K562 (cell line): ENCODE results near the gene LRRTM3. TPM values are rescaled to one million over a fixed set of nuclear protein-coding genes. Genes with fewer than 3 reads are reported as not detected.

Experiments
- ATAC-seq: fragments of 200-7000 bp; cut with Tn5 transposase; 3 replicates; pipeline ENCODE4 v1.9.1; 2020; ENCODE audit warnings: moderate library complexity
- BruUV-seq: library from RNA; stranded (reverse); fragments of 400-500 nt; replicated peaks from 2 replicates; lab custom pipeline; 2021; lab: Mats Ljungman, UMichigan
- CTCF ChIA-PET: fragments of 300-600 bp; formaldehyde crosslinking; extraction: SDS; loops from one replicate; lab custom pipeline; 2021; ENCODE audit warnings: low intra/inter-chr PET ratio; lab: Yijun Ruan, JAX
- POLR2A ChIA-PET: fragments of 300-600, 350-650 bp; sonication (Branson Sonifier 250); formaldehyde crosslinking; extraction: SDS; loops from one replicate; lab custom pipeline; 2021; ENCODE audit warnings: antibody characterized with exemption, inconsistent platforms; lab: Yijun Ruan, JAX
- DNase-seq, 4 experiments: peaks; one replicate each; pipeline versions ENCODE4 v3.0.0 to v3.0.0-alpha.2; 2011 to 2018; ENCODE audit warnings: low spot score in 3 of 4, mixed read lengths in 3 of 4; ENCODE audit errors: extremely low read depth in 1 of 4
- FAIRE-seq: peaks from 2 replicates; lab custom pipeline; 2011; peaks lifted over from hg19 to GRCh38; lab: Jason Lieb, UNC
- H2AFZ ChIP-seq: 2 replicates; pipeline ENCODE4 v1.6.0; 2011; ENCODE audit warnings: low read depth, low read length, control low read depth, inconsistent platforms
- H3K27ac ChIP-seq: fragments of 200-600 bp; 3 replicates; pipeline ENCODE4 v1.8.0; 2011; ENCODE audit warnings: low read depth, mild to moderate bottlenecking, control low read depth, inconsistent platforms, low read length, moderate library complexity, mixed read lengths; ENCODE audit errors: extremely low read depth
- H3K27me3 ChIP-seq, 2 experiments: fragments of 300-600 bp in 1 of 2; 2 replicates in 1 of 2; 3 replicates in 1 of 2; pipeline versions ENCODE4 v1.6.0 to v1.8.0; 2011; ENCODE audit warnings: inconsistent platforms in 2 of 2, low read length in 2 of 2, mild to moderate bottlenecking in 1 of 2, mixed read lengths in 1 of 2, moderate library complexity in 1 of 2; ENCODE audit not compliant: control insufficient read depth in 2 of 2, insufficient read depth in 2 of 2
- H3K36me3 ChIP-seq: fragments of 300-600 bp; 3 replicates; pipeline ENCODE4 v1.8.0; 2011; ENCODE audit warnings: mild to moderate bottlenecking, low read length, inconsistent platforms; ENCODE audit not compliant: control insufficient read depth, insufficient read depth
- H3K4me1 ChIP-seq, 2 experiments: fragments of 200-600 bp in 1 of 2; replicated peaks in 1 of 2; 2 replicates in 1 of 2; 3 replicates in 1 of 2; pipeline versions ENCODE4 v1.5.1 to v1.8.0; 2011; ENCODE audit warnings: inconsistent platforms in 2 of 2, low read length in 2 of 2, mild to moderate bottlenecking in 1 of 2, mixed read lengths in 1 of 2, moderate library complexity in 1 of 2; ENCODE audit not compliant: control insufficient read depth in 2 of 2, insufficient read depth in 2 of 2
- H3K4me2 ChIP-seq: 2 replicates; pipeline ENCODE4 v1.6.1; 2011; ENCODE audit warnings: low read length, control low read depth, inconsistent platforms, mixed read lengths; ENCODE audit not compliant: insufficient read depth
- H3K4me3 ChIP-seq: fragments of 200-600 bp; sonication (generic), shearing (Covaris generic); 2 replicates; pipeline ENCODE4 v1.5.1; 2016; ENCODE audit warnings: control low read depth, inconsistent platforms
- H3K79me2 ChIP-seq: fragments of 200-600 bp; 3 replicates; pipeline ENCODE4 v1.8.0; 2011; ENCODE audit warnings: low read length, inconsistent platforms; ENCODE audit not compliant: control insufficient read depth, insufficient read depth
- H3K9ac ChIP-seq, 2 experiments: 2 replicates each; pipeline versions ENCODE4 v1.6.0 to v1.6.1; 2011; ENCODE audit warnings: low read depth in 2 of 2, low read length in 2 of 2, control low read depth in 1 of 2, inconsistent platforms in 1 of 2, mild to moderate bottlenecking in 1 of 2, mixed read lengths in 1 of 2; ENCODE audit not compliant: insufficient read depth in 1 of 2
- H3K9me1 ChIP-seq: one replicate; pipeline ENCODE4 v1.6.0; 2011; ENCODE audit warnings: inconsistent platforms, mild to moderate bottlenecking, low read length, moderate library complexity; ENCODE audit not compliant: control insufficient read depth, insufficient read depth
- H3K9me3 ChIP-seq: replicated peaks from 2 replicates; pipeline ENCODE4 v1.5.1; 2011; ENCODE audit warnings: low read depth, low read length, inconsistent platforms; ENCODE audit not compliant: control insufficient read depth, insufficient read depth
- H4K20me1 ChIP-seq: replicated peaks from 2 replicates; pipeline ENCODE4 v1.6.1; 2011; ENCODE audit warnings: low read length, inconsistent platforms, mixed read lengths; ENCODE audit not compliant: control insufficient read depth, insufficient read depth
- CREM ChIP-seq: IDR thresholded peaks from 2 replicates; pipeline ENCODE4 v1.6.1; 2014; ENCODE audit warnings: antibody characterized with exemption, low read depth
- EP300 ChIP-seq: IDR thresholded peaks from 2 replicates; pipeline ENCODE4 v1.6.1; 2012; ENCODE audit warnings: low read length, improper control_type of control experiment
- FOXJ3 ChIP-seq: sonication (generic); formaldehyde crosslinking; IDR thresholded peaks from 2 replicates; pipeline ENCODE4 v1.4.0; 2020; ENCODE audit warnings: mild to moderate bottlenecking, missing genetic modification reagents
- MYC ChIP-seq, 2 experiments: fragments of 250-450 bp in 1 of 2; sonication (Bioruptor Pico) in 1 of 2; IDR thresholded peaks; 2 replicates each; pipeline versions ENCODE4 v1.5.1 to v1.6.1; 2012 to 2021; ENCODE audit warnings: low read depth in 2 of 2, borderline replicate concordance in 1 of 2, improper control_type of control experiment in 1 of 2, low read length in 1 of 2, mild to moderate bottlenecking in 1 of 2, moderate library complexity in 1 of 2
- NRF1 ChIP-seq, 2 experiments: fragments of 450-650 bp; IDR thresholded peaks in 1 of 2; conservative IDR thresholded peaks in 1 of 2; 2 replicates each; pipeline ENCODE4 v1.6.1; 2014; ENCODE audit warnings: mild to moderate bottlenecking in 2 of 2
- TCF3 ChIP-seq: sonication (generic); formaldehyde crosslinking; IDR thresholded peaks from 2 replicates; pipeline ENCODE4 v1.4.0; 2020; ENCODE audit warnings: mild to moderate bottlenecking, missing genetic modification reagents
- ZNF212 ChIP-seq: fragments of 450-650 bp; formaldehyde crosslinking; IDR thresholded peaks from 2 replicates; pipeline ENCODE4 v1.4.0; 2020; ENCODE audit warnings: mild to moderate bottlenecking
- ZNF561 ChIP-seq: fragments of 450-650 bp; formaldehyde crosslinking; conservative IDR thresholded peaks from 2 replicates; pipeline ENCODE4 v1.4.0; 2020; ENCODE audit warnings: mild to moderate bottlenecking, moderate library complexity
- ZSCAN32 ChIP-seq: fragments of 450-650 bp; formaldehyde crosslinking; IDR thresholded peaks from 2 replicates; pipeline ENCODE4 v1.4.0; 2020; ENCODE audit warnings: mild to moderate bottlenecking, moderate library complexity
- WGBS: fragments of 100-300 bp; shearing (Covaris generic); methylation state at CpG from one replicate; pipeline ENCODE4 v1.1.6; 2016; ENCODE audit warnings: low coverage, mixed read lengths; ENCODE audit not compliant: insufficient coverage; ENCODE audit errors: missing lambda C conversion rate; 5-methylcytosine and 5-hydroxymethylcytosine counted together
- in situ Hi-C: fragments of 300-500 bp; cut with MboI; formaldehyde crosslinking; loops from 4 replicates; pipeline ENCODE4 v1.15.0; 2018; ENCODE audit warnings: inconsistent platforms, mixed read lengths
- intact Hi-C: fragments of 100-400 bp; cut with micrococcal nuclease; formaldehyde crosslinking; loops from 2 replicates; pipeline ENCODE4 v1.14.2; 2022
- polyA plus RNA-seq, 8 experiments: library from polyadenylated mRNA; depleted of rRNA in 4 of 8; stranded (reverse) in 5 of 8; unstranded in 3 of 8; fragments of >200 nt; fragmentation: Nextera tagmentation in 2 of 8; fragmentation: Illumina TruSeq in 1 of 8; extraction: Ambion mirVana in 2 of 8; extraction: Trizol in 1 of 8; gene quantifications; 2 replicates each; pipeline versions ENCODE4 v1.2.1 to v1.2.3, GENCODE V29; 2011 to 2014; ENCODE audit warnings: inconsistent platforms in 1 of 8, missing spikeins in 1 of 8
- total RNA-seq, 7 experiments: library from RNA; depleted of rRNA in 6 of 7; stranded (reverse); fragments of >200 nt in 6 of 7; fragmentation: Illumina TruSeq in 2 of 7; extraction: Trizol in 2 of 7; gene quantifications; 2 replicates each; pipeline versions ENCODE4 v1.2.1 to v1.2.3, GENCODE V29; 2011 to 2021; ENCODE audit warnings: low replicate concordance in 1 of 7
- TF ChIP-seq, protein P1 (sequence below): sonication (generic); formaldehyde crosslinking; IDR thresholded peaks from 2 replicates; pipeline ENCODE4 v1.8.1; 2022; ENCODE audit warnings: missing genetic modification reagents
- TF ChIP-seq, protein P2 (sequence below): fragments of 450-650 bp; formaldehyde crosslinking; IDR thresholded peaks from 2 replicates; pipeline ENCODE4 v1.4.0; 2020; ENCODE audit warnings: mild to moderate bottlenecking
- TF ChIP-seq, protein P3 (sequence below): sonication (generic); formaldehyde crosslinking; IDR thresholded peaks from 2 replicates; pipeline ENCODE4 v1.8.0; 2023; ENCODE audit warnings: mild to moderate bottlenecking, missing genetic modification reagents
- TF ChIP-seq, protein P4 (sequence below): fragments of 250-450 bp; sonication (Bioruptor Pico); IDR thresholded peaks from 2 replicates; pipeline ENCODE4 v1.4.0; 2020; ENCODE audit warnings: borderline replicate concordance

Gene LRRTM3
- total and polyA plus RNA-seq, 9 of the 15 experiments (the other 6 are each of a cell fraction or from before 2014, with no cell fraction given) = not detected

GRCh38 chr10:67119651-67120050, 193.8 kb downstream of the LRRTM3 start:
- no peak overlapping the region for H3K4me2 ChIP-seq
- H3K27me3 ChIP-seq = no peaks in the 10 kb centered on the region
- in situ Hi-C loops = no loop called here
- H3K9ac ChIP-seq = no peak overlapping the region
- no TSS peak for BruUV-seq
- ChIA-PET POLR2A (no interaction called here), CTCF (no interaction called here)
- no peak overlapping the region for H2AFZ ChIP-seq
- no peaks in the 10 kb centered on the region for H3K79me2 ChIP-seq
- FAIRE-seq (no peak), DNase-seq (no peak), ATAC-seq (no peak)
- WGBS = 0% methylated on average over 1 of the region's 1 CpG
- no peaks in the 10 kb centered on the region for H3K4me1 ChIP-seq
- intact Hi-C loops = no loop called here
- H3K36me3 ChIP-seq = no peaks in the 10 kb centered on the region
- H3K27ac ChIP-seq = no peak overlapping the region
- H4K20me1 ChIP-seq = no peaks in the 10 kb centered on the region
- no peak overlapping the region for H3K4me3 ChIP-seq
- TF ChIP-seq ZNF212 (CRISPR knock-in tag) = no peak
- no peak for TF ChIP-seq EP300
- no peak for TF ChIP-seq MYC (IDR thresholded peaks at IDR 0.05; ENCODE audit: low read depth, low read length)
- TF ChIP-seq MYC (CRISPR knock-in tag; IDR thresholded peaks at IDR 0.05; ENCODE audit: borderline replicate concordance, low read depth) = no peak
- TF ChIP-seq, protein P1, sequence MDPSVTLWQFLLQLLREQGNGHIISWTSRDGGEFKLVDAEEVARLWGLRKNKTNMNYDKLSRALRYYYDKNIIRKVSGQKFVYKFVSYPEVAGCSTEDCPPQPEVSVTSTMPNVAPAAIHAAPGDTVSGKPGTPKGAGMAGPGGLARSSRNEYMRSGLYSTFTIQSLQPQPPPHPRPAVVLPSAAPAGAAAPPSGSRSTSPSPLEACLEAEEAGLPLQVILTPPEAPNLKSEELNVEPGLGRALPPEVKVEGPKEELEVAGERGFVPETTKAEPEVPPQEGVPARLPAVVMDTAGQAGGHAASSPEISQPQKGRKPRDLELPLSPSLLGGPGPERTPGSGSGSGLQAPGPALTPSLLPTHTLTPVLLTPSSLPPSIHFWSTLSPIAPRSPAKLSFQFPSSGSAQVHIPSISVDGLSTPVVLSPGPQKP (CRISPR knock-in tag) = no peak
- TF ChIP-seq ZNF561 (CRISPR knock-in tag) = no peak
- TF ChIP-seq FOXJ3 (CRISPR knock-in tag) = no peak
- no peak for TF ChIP-seq ZSCAN32 (CRISPR knock-in tag)
- no peak for TF ChIP-seq NRF1 (conservative IDR thresholded peaks at IDR 0.05 in 1 of 2, IDR thresholded peaks at IDR 0.05 in 1 of 2)
- TF ChIP-seq, protein P2, sequence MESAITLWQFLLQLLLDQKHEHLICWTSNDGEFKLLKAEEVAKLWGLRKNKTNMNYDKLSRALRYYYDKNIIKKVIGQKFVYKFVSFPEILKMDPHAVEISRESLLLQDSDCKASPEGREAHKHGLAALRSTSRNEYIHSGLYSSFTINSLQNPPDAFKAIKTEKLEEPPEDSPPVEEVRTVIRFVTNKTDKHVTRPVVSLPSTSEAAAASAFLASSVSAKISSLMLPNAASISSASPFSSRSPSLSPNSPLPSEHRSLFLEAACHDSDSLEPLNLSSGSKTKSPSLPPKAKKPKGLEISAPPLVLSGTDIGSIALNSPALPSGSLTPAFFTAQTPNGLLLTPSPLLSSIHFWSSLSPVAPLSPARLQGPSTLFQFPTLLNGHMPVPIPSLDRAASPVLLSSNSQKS (CRISPR knock-in tag) = no peak
- TF ChIP-seq, protein P3, sequence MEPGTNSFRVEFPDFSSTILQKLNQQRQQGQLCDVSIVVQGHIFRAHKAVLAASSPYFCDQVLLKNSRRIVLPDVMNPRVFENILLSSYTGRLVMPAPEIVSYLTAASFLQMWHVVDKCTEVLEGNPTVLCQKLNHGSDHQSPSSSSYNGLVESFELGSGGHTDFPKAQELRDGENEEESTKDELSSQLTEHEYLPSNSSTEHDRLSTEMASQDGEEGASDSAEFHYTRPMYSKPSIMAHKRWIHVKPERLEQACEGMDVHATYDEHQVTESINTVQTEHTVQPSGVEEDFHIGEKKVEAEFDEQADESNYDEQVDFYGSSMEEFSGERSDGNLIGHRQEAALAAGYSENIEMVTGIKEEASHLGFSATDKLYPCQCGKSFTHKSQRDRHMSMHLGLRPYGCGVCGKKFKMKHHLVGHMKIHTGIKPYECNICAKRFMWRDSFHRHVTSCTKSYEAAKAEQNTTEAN (CRISPR knock-in tag) = no peak
- TF ChIP-seq CREM = no peak
- no peak for TF ChIP-seq TCF3 (CRISPR knock-in tag)
- TF ChIP-seq, protein P4, sequence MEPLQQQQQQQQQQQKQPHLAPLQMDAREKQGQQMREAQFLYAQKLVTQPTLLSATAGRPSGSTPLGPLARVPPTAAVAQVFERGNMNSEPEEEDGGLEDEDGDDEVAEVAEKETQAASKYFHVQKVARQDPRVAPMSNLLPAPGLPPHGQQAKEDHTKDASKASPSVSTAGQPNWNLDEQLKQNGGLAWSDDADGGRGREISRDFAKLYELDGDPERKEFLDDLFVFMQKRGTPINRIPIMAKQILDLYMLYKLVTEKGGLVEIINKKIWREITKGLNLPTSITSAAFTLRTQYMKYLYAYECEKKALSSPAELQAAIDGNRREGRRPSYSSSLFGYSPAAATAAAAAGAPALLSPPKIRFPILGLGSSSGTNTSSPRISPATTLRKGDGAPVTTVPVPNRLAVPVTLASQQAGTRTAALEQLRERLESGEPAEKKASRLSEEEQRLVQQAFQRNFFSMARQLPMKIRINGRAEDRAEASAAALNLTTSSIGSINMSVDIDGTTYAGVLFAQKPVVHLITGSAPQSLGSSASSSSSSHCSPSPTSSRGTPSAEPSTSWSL (CRISPR knock-in tag) = no peak
- H3K9me3 ChIP-seq = no peaks in the 10 kb centered on the region
- H3K9me1 ChIP-seq = no peaks in the 10 kb centered on the region
